K562 (cell line): ENCODE data around the gene PTPN14. TPM values are rescaled to one million over a fixed set of nuclear protein-coding genes. Genes with fewer than 3 reads are reported as not detected.

ENCODE experiments used
- ATAC-seq: fragments of 200-7000 bp; cut with Tn5 transposase; 3 replicates; pipeline ENCODE4 v1.9.1; 2020; ENCODE audit warnings: moderate library complexity
- BruUV-seq: library from RNA; stranded (reverse); fragments of 400-500 nt; replicated peaks from 2 replicates; lab custom pipeline; 2021; lab: Mats Ljungman, UMichigan
- CTCF ChIA-PET: fragments of 300-600 bp; formaldehyde crosslinking; extraction: SDS; loops from one replicate; lab custom pipeline; 2021; ENCODE audit warnings: low intra/inter-chr PET ratio; lab: Yijun Ruan, JAX
- POLR2A ChIA-PET: fragments of 300-600, 350-650 bp; sonication (Branson Sonifier 250); formaldehyde crosslinking; extraction: SDS; loops from one replicate; lab custom pipeline; 2021; ENCODE audit warnings: antibody characterized with exemption, inconsistent platforms; lab: Yijun Ruan, JAX
- DNase-seq, 4 experiments: peaks; one replicate each; pipeline versions ENCODE4 v3.0.0 to v3.0.0-alpha.2; 2011 to 2018; ENCODE audit warnings: low spot score in 3 of 4, mixed read lengths in 3 of 4; ENCODE audit errors: extremely low read depth in 1 of 4
- FAIRE-seq: peaks from 2 replicates; lab custom pipeline; 2011; peaks lifted over from hg19 to GRCh38; lab: Jason Lieb, UNC
- H2AFZ ChIP-seq: 2 replicates; pipeline ENCODE4 v1.6.0; 2011; ENCODE audit warnings: low read depth, low read length, control low read depth, inconsistent platforms
- H3K27ac ChIP-seq: fragments of 200-600 bp; 3 replicates; pipeline ENCODE4 v1.8.0; 2011; ENCODE audit warnings: low read depth, mild to moderate bottlenecking, control low read depth, inconsistent platforms, low read length, moderate library complexity, mixed read lengths; ENCODE audit errors: extremely low read depth
- H3K27me3 ChIP-seq, 2 experiments: fragments of 300-600 bp in 1 of 2; 2 replicates in 1 of 2; 3 replicates in 1 of 2; pipeline versions ENCODE4 v1.6.0 to v1.8.0; 2011; ENCODE audit warnings: inconsistent platforms in 2 of 2, low read length in 2 of 2, mild to moderate bottlenecking in 1 of 2, mixed read lengths in 1 of 2, moderate library complexity in 1 of 2; ENCODE audit not compliant: control insufficient read depth in 2 of 2, insufficient read depth in 2 of 2
- H3K36me3 ChIP-seq: fragments of 300-600 bp; 3 replicates; pipeline ENCODE4 v1.8.0; 2011; ENCODE audit warnings: mild to moderate bottlenecking, low read length, inconsistent platforms; ENCODE audit not compliant: control insufficient read depth, insufficient read depth
- H3K4me1 ChIP-seq, 2 experiments: fragments of 200-600 bp in 1 of 2; replicated peaks in 1 of 2; 2 replicates in 1 of 2; 3 replicates in 1 of 2; pipeline versions ENCODE4 v1.5.1 to v1.8.0; 2011; ENCODE audit warnings: inconsistent platforms in 2 of 2, low read length in 2 of 2, mild to moderate bottlenecking in 1 of 2, mixed read lengths in 1 of 2, moderate library complexity in 1 of 2; ENCODE audit not compliant: control insufficient read depth in 2 of 2, insufficient read depth in 2 of 2
- H3K4me2 ChIP-seq: 2 replicates; pipeline ENCODE4 v1.6.1; 2011; ENCODE audit warnings: low read length, control low read depth, inconsistent platforms, mixed read lengths; ENCODE audit not compliant: insufficient read depth
- H3K4me3 ChIP-seq: fragments of 200-600 bp; sonication (generic), shearing (Covaris generic); 2 replicates; pipeline ENCODE4 v1.5.1; 2016; ENCODE audit warnings: control low read depth, inconsistent platforms
- H3K79me2 ChIP-seq: fragments of 200-600 bp; 3 replicates; pipeline ENCODE4 v1.8.0; 2011; ENCODE audit warnings: low read length, inconsistent platforms; ENCODE audit not compliant: control insufficient read depth, insufficient read depth
- H3K9ac ChIP-seq, 2 experiments: 2 replicates each; pipeline versions ENCODE4 v1.6.0 to v1.6.1; 2011; ENCODE audit warnings: low read depth in 2 of 2, low read length in 2 of 2, control low read depth in 1 of 2, inconsistent platforms in 1 of 2, mild to moderate bottlenecking in 1 of 2, mixed read lengths in 1 of 2; ENCODE audit not compliant: insufficient read depth in 1 of 2
- H3K9me1 ChIP-seq: one replicate; pipeline ENCODE4 v1.6.0; 2011; ENCODE audit warnings: inconsistent platforms, mild to moderate bottlenecking, low read length, moderate library complexity; ENCODE audit not compliant: control insufficient read depth, insufficient read depth
- H3K9me3 ChIP-seq: replicated peaks from 2 replicates; pipeline ENCODE4 v1.5.1; 2011; ENCODE audit warnings: low read depth, low read length, inconsistent platforms; ENCODE audit not compliant: control insufficient read depth, insufficient read depth
- H4K20me1 ChIP-seq: replicated peaks from 2 replicates; pipeline ENCODE4 v1.6.1; 2011; ENCODE audit warnings: low read length, inconsistent platforms, mixed read lengths; ENCODE audit not compliant: control insufficient read depth, insufficient read depth
- BRD9 ChIP-seq: fragments of 450-650 bp; IDR thresholded peaks from 2 replicates; pipeline ENCODE4 v1.6.1; 2018; ENCODE audit warnings: low read depth; ENCODE audit not compliant: partially characterized antibody
- IFI16 ChIP-seq: fragments of 250-450 bp; sonication (Bioruptor Pico); IDR thresholded peaks from 2 replicates; pipeline ENCODE4 v2.1.2; 2022; ENCODE audit warnings: mild to moderate bottlenecking, inconsistent platforms
- JUND ChIP-seq, 2 experiments: IDR thresholded peaks; 2 replicates in 1 of 2; 3 replicates in 1 of 2; pipeline ENCODE4 v1.6.1; 2011; ENCODE audit warnings: borderline replicate concordance in 2 of 2, low read depth in 2 of 2, low read length in 2 of 2, improper control_type of control experiment in 1 of 2, missing biosample characterization in 1 of 2, missing genetic modification characterization in 1 of 2, missing genetic modification reagents in 1 of 2
- TOE1 ChIP-seq, 2 experiments: fragments of 450-650 bp in 1 of 2; sonication (generic) in 1 of 2; formaldehyde crosslinking in 1 of 2; IDR thresholded peaks; 2 replicates each; pipeline versions ENCODE4 v1.7.1 to v1.8.0; 2016 to 2022; ENCODE audit warnings: borderline replicate concordance in 2 of 2, mild to moderate bottlenecking in 2 of 2, antibody characterized with exemption in 1 of 2, inconsistent platforms in 1 of 2, low read depth in 1 of 2, missing genetic modification reagents in 1 of 2, moderate library complexity in 1 of 2
- ZEB2 ChIP-seq: fragments of 450-650 bp; IDR thresholded peaks from 2 replicates; pipeline ENCODE4 v1.6.1; 2016
- ZNF444 ChIP-seq: fragments of 250-450 bp; sonication (Bioruptor Pico); IDR thresholded peaks from 2 replicates; pipeline ENCODE4 v1.4.0; 2020; ENCODE audit warnings: mild to moderate bottlenecking, moderate library complexity
- WGBS: fragments of 100-300 bp; shearing (Covaris generic); methylation state at CpG from one replicate; pipeline ENCODE4 v1.1.6; 2016; ENCODE audit warnings: low coverage, mixed read lengths; ENCODE audit not compliant: insufficient coverage; ENCODE audit errors: missing lambda C conversion rate; 5-methylcytosine and 5-hydroxymethylcytosine counted together
- in situ Hi-C: fragments of 300-500 bp; cut with MboI; formaldehyde crosslinking; loops from 4 replicates; pipeline ENCODE4 v1.15.0; 2018; ENCODE audit warnings: inconsistent platforms, mixed read lengths
- intact Hi-C: fragments of 100-400 bp; cut with micrococcal nuclease; formaldehyde crosslinking; loops from 2 replicates; pipeline ENCODE4 v1.14.2; 2022
- polyA plus RNA-seq, 8 experiments: library from polyadenylated mRNA; depleted of rRNA in 4 of 8; stranded (reverse) in 5 of 8; unstranded in 3 of 8; fragments of >200 nt; fragmentation: Nextera tagmentation in 2 of 8; fragmentation: Illumina TruSeq in 1 of 8; extraction: Ambion mirVana in 2 of 8; extraction: Trizol in 1 of 8; gene quantifications; 2 replicates each; pipeline versions ENCODE4 v1.2.1 to v1.2.3, GENCODE V29; 2011 to 2014; ENCODE audit warnings: inconsistent platforms in 1 of 8, missing spikeins in 1 of 8
- total RNA-seq, 7 experiments: library from RNA; depleted of rRNA in 6 of 7; stranded (reverse); fragments of >200 nt in 6 of 7; fragmentation: Illumina TruSeq in 2 of 7; extraction: Trizol in 2 of 7; gene quantifications; 2 replicates each; pipeline versions ENCODE4 v1.2.1 to v1.2.3, GENCODE V29; 2011 to 2021; ENCODE audit warnings: low replicate concordance in 1 of 7
- TF ChIP-seq, protein P1 (sequence below): IDR thresholded peaks from 2 replicates; pipeline ENCODE4 v1.6.1; 2011; ENCODE audit warnings: borderline replicate concordance, low read depth, mild to moderate bottlenecking, moderate library complexity, low read length; ENCODE audit not compliant: insufficient read depth, poor library complexity, severe bottlenecking

Gene PTPN14
- total and polyA plus RNA-seq, 9 of the 15 experiments (the other 6 are each of a cell fraction or from before 2014, with no cell fraction given) = 0.01 to 0.29 (median 0.04) TPM; not detected in 6

DNA sequence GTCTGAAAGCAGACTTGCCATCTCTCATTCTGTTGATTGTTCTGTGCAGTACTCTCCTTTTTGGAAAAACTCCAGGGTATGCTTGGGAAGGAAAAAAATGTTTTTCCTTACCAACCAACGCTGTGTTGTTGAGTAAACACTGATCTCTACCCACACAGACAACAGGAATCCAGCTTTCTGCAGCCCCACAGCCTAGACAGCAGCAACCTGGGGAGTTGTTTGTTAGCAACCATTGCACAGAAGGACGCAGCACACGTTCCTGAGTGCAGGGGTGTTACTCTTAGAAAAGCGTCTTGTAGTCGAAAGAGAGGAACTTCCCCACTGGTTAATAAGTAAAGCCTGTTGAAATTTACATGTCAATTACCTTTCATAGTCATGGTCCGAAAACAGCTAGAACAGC, 213.9 kb downstream of the PTPN14 start:
- Histone ChIP-seq H2AFZ (no peak overlapping the region), H3K9me3 (no peaks in the 10 kb centered on the region), H3K9ac (no peak overlapping the region), H3K9me1 (no peaks in the 10 kb centered on the region), H3K4me2 (no peak overlapping the region), H3K36me3 (peaks cover 16% of the 10 kb centered on the region; the same call in 1 of the 3 replicates), H4K20me1 (no peaks in the 10 kb centered on the region), H3K79me2 (no peaks in the 10 kb centered on the region), H3K4me1 (no peaks in the 10 kb centered on the region), H3K4me3 (no peak overlapping the region), H3K27me3 (no peaks in the 10 kb centered on the region), H3K27ac (no peak overlapping the region)
- intact Hi-C loops (no loop called here), in situ Hi-C loops (loop anchor here (5.0 kb wide), 1 partner anchor 250 kb away; no protein-coding TSS in a partner anchor)
- CTCF ChIA-PET = no interaction called here
- TF ChIP-seq JUND (IDR thresholded peaks at IDR 0.05; ENCODE audit: borderline replicate concordance, low read depth, low read length) = no peak
- TF ChIP-seq JUND (tag; IDR thresholded peaks at IDR 0.05; ENCODE audit: borderline replicate concordance, low read depth, low read length) = no peak
- TF ChIP-seq IFI16 = no peak
- no peak for TF ChIP-seq ZNF444 (CRISPR knock-in tag)
- TF ChIP-seq, protein P1, sequence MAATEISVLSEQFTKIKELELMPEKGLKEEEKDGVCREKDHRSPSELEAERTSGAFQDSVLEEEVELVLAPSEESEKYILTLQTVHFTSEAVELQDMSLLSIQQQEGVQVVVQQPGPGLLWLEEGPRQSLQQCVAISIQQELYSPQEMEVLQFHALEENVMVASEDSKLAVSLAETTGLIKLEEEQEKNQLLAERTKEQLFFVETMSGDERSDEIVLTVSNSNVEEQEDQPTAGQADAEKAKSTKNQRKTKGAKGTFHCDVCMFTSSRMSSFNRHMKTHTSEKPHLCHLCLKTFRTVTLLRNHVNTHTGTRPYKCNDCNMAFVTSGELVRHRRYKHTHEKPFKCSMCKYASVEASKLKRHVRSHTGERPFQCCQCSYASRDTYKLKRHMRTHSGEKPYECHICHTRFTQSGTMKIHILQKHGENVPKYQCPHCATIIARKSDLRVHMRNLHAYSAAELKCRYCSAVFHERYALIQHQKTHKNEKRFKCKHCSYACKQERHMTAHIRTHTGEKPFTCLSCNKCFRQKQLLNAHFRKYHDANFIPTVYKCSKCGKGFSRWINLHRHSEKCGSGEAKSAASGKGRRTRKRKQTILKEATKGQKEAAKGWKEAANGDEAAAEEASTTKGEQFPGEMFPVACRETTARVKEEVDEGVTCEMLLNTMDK = no peak
- TF ChIP-seq TOE1 (IDR thresholded peaks at IDR 0.05; ENCODE audit: borderline replicate concordance) = no peak
- TF ChIP-seq TOE1 (CRISPR knock-in tag; IDR thresholded peaks at IDR 0.05; ENCODE audit: borderline replicate concordance, low read depth) = no peak
- TF ChIP-seq ZEB2 = no peak
- no peak for TF ChIP-seq BRD9
- ATAC-seq = no peak
- BruUV-seq = no TSS peak
- DNase-seq = no peak
- FAIRE-seq = no peak
- WGBS = 85% methylated on average over 6 of the region's 6 CpGs
- POLR2A ChIA-PET = interaction anchor here (0.9 kb wide), 1 partner anchor 12 kb away, joined by 3 read pairs; no protein-coding TSS in a partner anchor
